ENCODE data around the gene PDF.

The PDF gene

GRCh38 chr16:69325784-69326171 is 4.6 kb downstream of the PDF start:
- TF ChIP-seq CREB1 (IDR thresholded peaks at IDR 0.05; ENCODE audit: low read depth) (no peak), REST (IDR thresholded peaks at IDR 0.05; ENCODE audit: low read depth) (no peak)

- TF ChIP-seq FOXM1 (IDR thresholded peaks at IDR 0.05; ENCODE audit: borderline replicate concordance, low read depth) (no peak), TAF1 (IDR thresholded peaks at IDR 0.05; ENCODE audit: low read depth) (no peak), CREB1 (IDR thresholded peaks at IDR 0.05; ENCODE audit: low read depth) (no peak), RAD21 (IDR thresholded peaks at IDR 0.05; ENCODE audit: low read depth) (no peak), TEAD4 (IDR thresholded peaks at IDR 0.05) (no peak), USF1 (IDR thresholded peaks at IDR 0.05) (no peak), TCF12 (IDR thresholded peaks at IDR 0.05; ENCODE audit: low read depth) (no peak), EGR1 (IDR thresholded peaks at IDR 0.05) (no peak), MAX (IDR thresholded peaks at IDR 0.05) (no peak), ZBTB7A (IDR thresholded peaks at IDR 0.05; ENCODE audit: low read depth) (no peak), YY1 (IDR thresholded peaks at IDR 0.05; ENCODE audit: low read depth) (no peak)
Observed at GRCh38 chr16:69324585-69325253, 5.7 kb downstream of the PDF start.

- no peak for TF ChIP-seq RAD21 (IDR thresholded peaks at IDR 0.05; ENCODE audit: low read depth)
- TF ChIP-seq CEBPB (IDR thresholded peaks at IDR 0.05) = no peak
- no peak for TF ChIP-seq ZBTB7A (IDR thresholded peaks at IDR 0.05; ENCODE audit: low read depth)
- TF ChIP-seq USF1 (IDR thresholded peaks at IDR 0.05) = no peak
- TF ChIP-seq EP300 (IDR thresholded peaks at IDR 0.05; ENCODE audit: borderline replicate concordance) = no peak
- no peak for TF ChIP-seq TCF12 (IDR thresholded peaks at IDR 0.05; ENCODE audit: low read depth)
- no peak for TF ChIP-seq YY1 (IDR thresholded peaks at IDR 0.05; ENCODE audit: low read depth)
- TF ChIP-seq NFIC (IDR thresholded peaks at IDR 0.05) = no peak
Observed at GRCh38 chr16:69324013-69324531, 6.3 kb downstream of the PDF start.

GRCh38 chr16:69323415-69323814 is 7.0 kb downstream of the PDF start:
- no peak for TF ChIP-seq EP300 (IDR thresholded peaks at IDR 0.05; ENCODE audit: borderline replicate concordance)
- TF ChIP-seq TEAD4 (IDR thresholded peaks at IDR 0.05) = no peak
- no peak for TF ChIP-seq REST (IDR thresholded peaks at IDR 0.05; ENCODE audit: low read depth)
- TF ChIP-seq CREB1 (IDR thresholded peaks at IDR 0.05; ENCODE audit: low read depth) = no peak
- no peak for TF ChIP-seq YY1 (IDR thresholded peaks at IDR 0.05; ENCODE audit: low read depth)
- no peak for TF ChIP-seq CEBPB (IDR thresholded peaks at IDR 0.05)
- TF ChIP-seq TAF1 (IDR thresholded peaks at IDR 0.05; ENCODE audit: low read depth) = no peak
- no peak for TF ChIP-seq EGR1 (IDR thresholded peaks at IDR 0.05)

GRCh38 chr16:69322343-69322742 is 8.0 kb downstream of the PDF start:
- TF ChIP-seq REST (IDR thresholded peaks at IDR 0.05; ENCODE audit: low read depth) = no peak

Data from Ishikawa (cell line).